Measurements from ENCODE around the gene TMEM119.

Gene TMEM119

DNA sequence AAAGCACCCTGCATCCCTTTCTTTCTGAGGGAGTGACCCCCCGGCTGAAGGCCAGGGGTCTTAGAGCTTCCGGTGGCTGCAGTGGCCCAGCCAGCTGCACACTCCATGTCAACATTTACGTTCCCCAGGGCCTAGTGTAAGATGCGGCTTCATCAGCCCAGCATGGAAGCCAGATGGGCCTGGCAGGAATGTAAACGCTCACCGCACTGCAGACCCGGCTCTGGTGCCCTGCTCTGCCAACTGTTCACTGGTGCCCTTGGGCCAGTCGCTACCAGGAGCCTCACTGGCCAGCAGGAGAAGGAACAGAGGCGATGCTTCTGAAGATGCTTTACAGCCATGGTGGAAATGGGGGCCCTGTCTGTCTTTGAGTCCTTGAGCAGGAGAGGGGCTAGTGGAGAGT lies 8.6 kb upstream of the TMEM119 start:
- TF ChIP-seq, protein P1, sequence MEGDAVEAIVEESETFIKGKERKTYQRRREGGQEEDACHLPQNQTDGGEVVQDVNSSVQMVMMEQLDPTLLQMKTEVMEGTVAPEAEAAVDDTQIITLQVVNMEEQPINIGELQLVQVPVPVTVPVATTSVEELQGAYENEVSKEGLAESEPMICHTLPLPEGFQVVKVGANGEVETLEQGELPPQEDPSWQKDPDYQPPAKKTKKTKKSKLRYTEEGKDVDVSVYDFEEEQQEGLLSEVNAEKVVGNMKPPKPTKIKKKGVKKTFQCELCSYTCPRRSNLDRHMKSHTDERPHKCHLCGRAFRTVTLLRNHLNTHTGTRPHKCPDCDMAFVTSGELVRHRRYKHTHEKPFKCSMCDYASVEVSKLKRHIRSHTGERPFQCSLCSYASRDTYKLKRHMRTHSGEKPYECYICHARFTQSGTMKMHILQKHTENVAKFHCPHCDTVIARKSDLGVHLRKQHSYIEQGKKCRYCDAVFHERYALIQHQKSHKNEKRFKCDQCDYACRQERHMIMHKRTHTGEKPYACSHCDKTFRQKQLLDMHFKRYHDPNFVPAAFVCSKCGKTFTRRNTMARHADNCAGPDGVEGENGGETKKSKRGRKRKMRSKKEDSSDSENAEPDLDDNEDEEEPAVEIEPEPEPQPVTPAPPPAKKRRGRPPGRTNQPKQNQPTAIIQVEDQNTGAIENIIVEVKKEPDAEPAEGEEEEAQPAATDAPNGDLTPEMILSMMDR (IDR thresholded peaks at IDR 0.05), result no peak
- no peak for TF ChIP-seq ZFX (IDR thresholded peaks at IDR 0.05; ENCODE audit: borderline replicate concordance)
- H3K27ac ChIP-seq, result no peak overlapping the region

DNA sequence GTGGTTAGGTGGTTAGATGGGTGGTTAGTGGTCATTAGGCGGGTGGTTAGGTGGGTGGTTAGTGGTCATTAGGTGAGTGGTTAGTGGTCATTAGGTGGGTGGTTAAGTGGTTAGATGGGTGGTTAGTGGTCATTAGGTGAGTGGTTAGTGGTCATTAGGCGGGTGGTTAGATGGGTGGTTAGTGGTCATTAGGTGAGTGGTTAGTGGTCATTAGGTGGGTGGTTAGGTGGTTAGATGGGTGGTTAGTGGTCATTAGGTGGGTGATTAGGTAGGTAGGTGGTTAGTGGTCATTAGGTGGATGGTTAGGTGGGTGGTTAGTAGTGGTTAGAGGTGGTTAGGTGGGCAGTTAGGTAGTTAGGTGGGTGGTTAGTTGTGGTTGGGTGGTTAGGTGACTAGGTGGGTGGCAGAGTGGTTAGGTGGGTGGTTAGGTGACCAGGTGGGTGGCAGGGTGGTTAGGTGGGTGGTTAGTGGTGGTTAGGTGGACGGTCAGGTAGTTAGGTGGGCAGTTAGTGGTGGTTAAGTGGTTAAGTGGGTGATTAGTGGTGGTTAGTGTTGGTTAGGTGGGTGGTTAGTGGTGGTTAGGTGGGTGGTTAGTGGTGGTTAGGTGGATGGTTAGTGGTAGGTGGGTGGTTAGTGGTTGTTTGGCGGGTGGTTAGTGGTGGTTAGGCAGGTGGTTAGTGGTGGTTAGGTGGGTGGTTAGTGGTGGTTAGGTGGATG lies 8.0 kb upstream of the TMEM119 start:
- TF ChIP-seq, protein P1 (IDR thresholded peaks at IDR 0.05), result no peak
- TF ChIP-seq ZFX (IDR thresholded peaks at IDR 0.05; ENCODE audit: borderline replicate concordance), result no peak
- H3K27ac ChIP-seq, result no peak overlapping the region

DNA sequence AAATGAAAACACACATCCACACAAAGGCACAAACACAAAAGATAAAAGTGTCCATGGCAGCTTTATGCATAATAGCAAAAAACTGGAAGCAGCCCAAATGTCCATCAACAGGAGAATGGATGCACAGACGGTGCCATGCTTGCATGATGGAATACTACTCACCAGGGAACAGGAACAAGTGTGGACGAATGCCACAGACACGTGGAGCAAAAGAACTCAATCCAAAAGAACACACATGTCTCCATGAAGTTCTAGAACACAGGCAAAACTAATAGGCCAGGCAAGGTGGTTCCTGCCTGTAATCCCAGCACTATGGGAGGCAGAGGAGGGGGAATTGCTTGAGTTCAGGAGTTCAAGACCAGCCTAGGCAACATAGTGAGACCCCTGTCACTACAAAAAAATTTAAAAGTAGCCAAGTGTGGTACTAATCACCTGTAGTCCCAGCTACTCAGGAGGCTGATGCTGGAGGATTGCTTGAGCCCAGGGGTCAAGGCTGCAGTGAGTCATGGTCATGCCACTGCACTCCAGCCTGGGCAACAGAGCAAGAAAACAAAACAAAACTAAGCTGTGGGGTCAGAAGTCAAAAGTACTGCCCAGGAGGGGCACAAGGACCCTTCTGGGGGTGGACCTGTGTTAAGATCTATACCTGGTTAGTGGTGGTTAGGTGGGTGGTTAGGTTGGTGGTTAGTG lies 7.3 kb upstream of the TMEM119 start:
- TF ChIP-seq, protein P1 (IDR thresholded peaks at IDR 0.05), result no peak
- TF ChIP-seq ZFX (IDR thresholded peaks at IDR 0.05; ENCODE audit: borderline replicate concordance), result no peak
- no peak overlapping the region for H3K27ac ChIP-seq

DNA sequence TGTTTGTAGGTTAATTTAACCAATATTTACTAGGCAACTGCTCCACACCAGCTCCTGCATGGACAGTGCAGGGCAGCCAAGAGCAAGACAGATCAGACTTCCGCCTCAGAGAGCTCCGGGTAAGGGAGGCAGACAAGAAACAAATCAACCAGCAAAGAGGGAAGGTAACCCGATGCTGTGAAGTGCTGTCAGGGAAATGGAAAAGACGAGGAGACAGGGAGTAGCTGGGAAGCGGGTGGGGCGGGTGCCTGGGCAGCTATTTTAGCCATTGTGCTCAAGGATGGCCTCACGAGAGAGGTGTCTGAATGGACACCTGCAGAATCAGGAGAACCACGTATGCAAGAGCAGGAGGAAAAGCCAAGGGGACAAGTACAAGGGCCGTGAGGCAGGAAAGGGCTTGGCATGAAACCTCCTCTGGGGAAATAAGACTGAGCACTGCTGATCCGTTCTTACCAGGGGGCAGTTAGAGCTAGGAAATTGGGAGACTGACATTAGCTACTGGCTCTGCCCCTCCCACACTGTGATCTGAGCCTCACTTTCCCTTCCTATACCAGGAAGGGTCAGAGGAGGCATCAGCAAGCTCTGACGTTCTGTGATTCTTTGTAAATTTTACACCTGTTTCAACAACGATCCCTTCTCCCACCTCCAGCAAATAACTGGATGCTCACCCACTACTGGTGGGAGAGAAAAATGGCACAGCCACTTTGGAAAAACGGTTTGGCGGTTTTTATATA lies 6.5 kb upstream of the TMEM119 start:
- TF ChIP-seq, protein P1 (IDR thresholded peaks at IDR 0.05), result no peak
- TF ChIP-seq ZFX (IDR thresholded peaks at IDR 0.05; ENCODE audit: borderline replicate concordance), result no peak

DNA sequence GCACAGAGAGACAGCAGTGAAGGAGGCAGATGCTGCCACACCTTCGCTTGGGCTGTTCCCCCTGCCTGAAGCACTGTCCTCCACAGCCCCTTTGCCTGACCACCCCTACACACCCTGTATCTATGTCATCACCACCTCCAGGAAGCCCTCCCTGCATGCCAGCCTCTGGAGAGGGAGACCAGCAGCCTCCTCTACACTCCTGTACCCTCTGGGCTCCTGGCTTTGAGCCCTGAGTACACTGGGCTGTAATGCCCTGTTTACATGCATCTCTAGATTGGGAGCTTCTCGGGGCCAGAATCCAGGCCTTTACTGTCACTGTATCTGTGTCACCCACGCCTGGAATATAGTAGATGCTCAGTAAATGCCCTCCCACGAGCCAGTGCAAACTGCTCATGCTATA lies 5.9 kb upstream of the TMEM119 start:
- TF ChIP-seq, protein P1 (IDR thresholded peaks at IDR 0.05), result no peak
- TF ChIP-seq ZFX (IDR thresholded peaks at IDR 0.05; ENCODE audit: borderline replicate concordance), result no peak
- H3K27ac ChIP-seq, result no peak overlapping the region

More for the DNA sequence above, 6.5 kb upstream of the TMEM119 start:
- no peak overlapping the region for H3K27ac ChIP-seq

DNA sequence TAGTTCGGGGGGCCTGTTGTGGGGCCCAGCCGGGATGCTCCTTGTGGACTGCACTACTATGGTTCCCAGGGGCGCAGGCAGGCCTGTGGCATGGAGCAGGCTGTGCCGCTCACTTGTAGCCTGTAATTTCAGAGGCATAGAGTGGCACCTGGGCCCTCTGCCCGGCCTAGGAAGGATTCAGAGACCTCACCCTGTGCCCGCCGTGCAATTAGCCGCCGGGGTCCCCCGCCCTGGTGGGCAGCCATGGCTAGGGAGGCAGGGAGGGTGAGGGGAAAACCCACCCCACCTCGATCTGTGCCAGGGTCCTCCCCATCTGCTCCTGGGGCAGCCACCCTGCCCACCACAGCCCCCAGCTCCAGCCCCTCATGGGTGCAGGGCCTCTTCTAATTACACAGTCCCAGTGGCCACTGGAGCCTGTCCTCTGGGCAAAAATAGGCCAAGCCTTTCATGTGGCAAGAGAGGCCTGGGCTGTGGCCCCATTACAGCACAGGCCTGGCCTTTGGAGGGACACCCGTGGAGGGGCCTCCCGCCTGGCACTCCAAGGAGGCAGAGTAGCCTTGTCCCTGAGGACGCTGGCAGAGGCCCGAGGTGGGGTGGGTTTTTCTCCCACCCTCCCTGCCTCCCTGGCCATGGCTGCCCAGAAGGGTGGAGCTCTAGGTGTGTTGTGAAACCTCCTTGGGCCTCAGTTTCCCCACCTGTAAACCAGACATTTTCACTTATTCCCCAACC lies 5.3 kb upstream of the TMEM119 start:
- H3K27ac ChIP-seq, result no peak overlapping the region
- TF ChIP-seq, protein P1 (IDR thresholded peaks at IDR 0.05), result no peak
- no peak for TF ChIP-seq ZFX (IDR thresholded peaks at IDR 0.05; ENCODE audit: borderline replicate concordance)
